Astrocyte (in vitro differentiated cells and primary cell): ENCODE measurements around the gene CD22. TPM values are rescaled to one million over a fixed set of nuclear protein-coding genes. Genes with fewer than 3 reads are reported as not detected.

Experiments
- DNase-seq: peaks from one replicate; pipeline ENCODE4 v3.0.0-alpha.2; 2010; ENCODE audit warnings: low read depth
- FAIRE-seq: peaks from 2 replicates; lab custom pipeline; 2011; peaks lifted over from hg19 to GRCh38; lab: Jason Lieb, UNC
- H2AFZ ChIP-seq: 2 replicates; pipeline ENCODE4 v1.6.0; 2012; ENCODE audit warnings: low read depth, low read length, inconsistent platforms
- H3K27ac ChIP-seq: 2 replicates; pipeline ENCODE4 v1.5.1; 2011; ENCODE audit warnings: low read depth, low read length, inconsistent platforms
- H3K27me3 ChIP-seq: 2 replicates; pipeline ENCODE4 v1.6.0; 2011; ENCODE audit warnings: low read length, inconsistent platforms; ENCODE audit not compliant: insufficient read depth
- H3K36me3 ChIP-seq: 2 replicates; pipeline ENCODE4 v1.5.1; 2011; ENCODE audit warnings: low read length, inconsistent platforms; ENCODE audit not compliant: insufficient read depth
- H3K4me1 ChIP-seq: 2 replicates; pipeline ENCODE4 v1.5.1; 2011; ENCODE audit warnings: low read length, inconsistent platforms; ENCODE audit not compliant: insufficient read depth
- H3K4me2 ChIP-seq: 2 replicates; pipeline ENCODE4 v1.6.0; 2012; ENCODE audit warnings: low read length, inconsistent platforms
- H3K4me3 ChIP-seq: 2 replicates; pipeline ENCODE4 v1.5.1; 2011; ENCODE audit warnings: low read depth, mild to moderate bottlenecking, low read length, inconsistent platforms; ENCODE audit not compliant: insufficient read depth
- H3K79me2 ChIP-seq: 2 replicates; pipeline ENCODE4 v1.6.0; 2012; ENCODE audit warnings: mild to moderate bottlenecking, low read length, inconsistent platforms; ENCODE audit not compliant: insufficient read depth
- H3K9ac ChIP-seq: 2 replicates; pipeline ENCODE4 v1.6.0; 2012; ENCODE audit warnings: mild to moderate bottlenecking, low read length, inconsistent platforms
- H3K9me3 ChIP-seq: 2 replicates; pipeline ENCODE4 v1.5.1; 2012; ENCODE audit warnings: low read depth, mild to moderate bottlenecking, low read length, inconsistent platforms; ENCODE audit not compliant: insufficient read depth
- H4K20me1 ChIP-seq: 2 replicates; pipeline ENCODE4 v1.6.0; 2012; ENCODE audit warnings: low read length, inconsistent platforms; ENCODE audit not compliant: insufficient read depth
- H3K27ac Mint-ChIP-seq: one replicate; pipeline ENCODE4 v1.8.0; 2021; ENCODE audit warnings: mild to moderate bottlenecking, mixed read lengths; ENCODE audit not compliant: unreplicated experiment
- H3K27me3 Mint-ChIP-seq: one replicate; pipeline ENCODE4 v1.8.0; 2021; ENCODE audit warnings: low read depth, mixed read lengths; ENCODE audit not compliant: unreplicated experiment
- H3K36me3 Mint-ChIP-seq: one replicate; pipeline ENCODE4 v1.8.0; 2021; ENCODE audit warnings: low read depth, mixed read lengths; ENCODE audit not compliant: unreplicated experiment
- H3K4me1 Mint-ChIP-seq: one replicate; pipeline ENCODE4 v1.8.0; 2021; ENCODE audit warnings: low read depth, mixed read lengths; ENCODE audit not compliant: unreplicated experiment
- H3K4me3 Mint-ChIP-seq: one replicate; pipeline ENCODE4 v1.8.0; 2021; ENCODE audit warnings: mild to moderate bottlenecking, moderate library complexity, mixed read lengths; ENCODE audit not compliant: unreplicated experiment
- H3K9me3 Mint-ChIP-seq: one replicate; pipeline ENCODE4 v1.8.0; 2021; ENCODE audit warnings: mild to moderate bottlenecking, mixed read lengths; ENCODE audit not compliant: unreplicated experiment
- EZH2 ChIP-seq: IDR thresholded peaks from 2 replicates; pipeline ENCODE4 v1.6.1; 2012; ENCODE audit warnings: mild to moderate bottlenecking, low read length, inconsistent platforms; ENCODE audit not compliant: insufficient read depth
- total RNA-seq: library from RNA; stranded (reverse); gene quantifications from 2 replicates; pipeline ENCODE4 v1.2.1, GENCODE V29; 2021
- TF ChIP-seq, protein P1 (sequence below): IDR thresholded peaks from 2 replicates; pipeline ENCODE4 v1.5.1; 2011; ENCODE audit warnings: low read depth, mild to moderate bottlenecking, inconsistent platforms, low read length, moderate library complexity; ENCODE audit not compliant: insufficient read depth

CD22 gene
- total RNA-seq, 1 donor from 2014 or later = not detected

DNA sequence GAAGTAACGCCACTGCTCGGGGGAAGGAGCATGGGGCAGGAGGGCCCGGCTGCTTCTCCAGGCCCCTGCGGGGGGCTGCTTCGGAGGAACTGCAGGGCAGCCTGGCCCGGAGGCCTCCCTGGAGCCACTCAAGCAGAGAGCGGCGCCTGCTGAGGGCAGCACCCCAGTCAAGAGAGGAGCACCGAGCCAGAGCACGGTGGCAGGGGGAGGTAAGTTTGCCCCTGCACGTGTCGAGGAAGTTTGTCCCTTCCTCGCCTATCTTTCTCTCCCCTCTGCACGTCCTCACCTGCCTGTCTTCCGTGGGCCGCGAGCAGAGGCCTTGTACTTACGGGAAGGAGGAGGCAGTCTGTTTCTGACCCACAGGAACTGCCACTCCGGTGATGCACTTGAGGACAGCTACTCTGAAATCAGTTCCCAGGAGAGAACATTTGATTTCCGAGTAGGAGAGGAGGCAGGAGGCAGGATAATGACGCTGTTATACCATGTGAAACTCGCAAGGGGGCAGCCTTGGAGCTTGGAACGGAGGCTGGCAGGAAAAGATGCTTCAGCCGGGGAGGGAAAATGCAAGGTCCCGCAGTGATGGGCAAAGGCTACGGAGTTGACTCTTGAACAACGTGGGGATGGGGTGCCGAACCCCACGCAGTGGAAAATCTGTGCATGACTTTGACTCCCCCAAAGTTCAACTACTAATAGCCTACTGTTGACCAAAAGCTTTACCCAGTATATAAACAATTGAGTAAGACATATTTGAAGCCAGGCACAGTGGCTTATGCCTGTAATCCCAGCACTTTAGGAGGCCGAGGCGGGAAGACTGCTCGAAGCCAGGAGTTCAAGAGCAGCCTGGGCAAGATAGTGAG lies 23.7 kb downstream of the CD22 start:
- peak; percentile 41 for FAIRE-seq
- H3K27ac ChIP-seq = no peak overlapping the region
- peaks cover 3% of the 10 kb centered on the region for H3K27me3 ChIP-seq
- Mint-ChIP-seq H3K36me3 (no peaks in the 10 kb centered on the region), H3K4me3 (no peak overlapping the region), H3K9me3 (no peaks in the 10 kb centered on the region), H3K27me3 (peaks cover 32% of the 10 kb centered on the region), H3K4me1 (no peaks in the 10 kb centered on the region), H3K27ac (no peak overlapping the region)
- no peak overlapping the region for H3K9ac ChIP-seq
- no peaks in the 10 kb centered on the region for H3K36me3 ChIP-seq
- DNase-seq = peak; percentile 32
- H3K4me2 ChIP-seq = no peak overlapping the region
- TF ChIP-seq, protein P1, sequence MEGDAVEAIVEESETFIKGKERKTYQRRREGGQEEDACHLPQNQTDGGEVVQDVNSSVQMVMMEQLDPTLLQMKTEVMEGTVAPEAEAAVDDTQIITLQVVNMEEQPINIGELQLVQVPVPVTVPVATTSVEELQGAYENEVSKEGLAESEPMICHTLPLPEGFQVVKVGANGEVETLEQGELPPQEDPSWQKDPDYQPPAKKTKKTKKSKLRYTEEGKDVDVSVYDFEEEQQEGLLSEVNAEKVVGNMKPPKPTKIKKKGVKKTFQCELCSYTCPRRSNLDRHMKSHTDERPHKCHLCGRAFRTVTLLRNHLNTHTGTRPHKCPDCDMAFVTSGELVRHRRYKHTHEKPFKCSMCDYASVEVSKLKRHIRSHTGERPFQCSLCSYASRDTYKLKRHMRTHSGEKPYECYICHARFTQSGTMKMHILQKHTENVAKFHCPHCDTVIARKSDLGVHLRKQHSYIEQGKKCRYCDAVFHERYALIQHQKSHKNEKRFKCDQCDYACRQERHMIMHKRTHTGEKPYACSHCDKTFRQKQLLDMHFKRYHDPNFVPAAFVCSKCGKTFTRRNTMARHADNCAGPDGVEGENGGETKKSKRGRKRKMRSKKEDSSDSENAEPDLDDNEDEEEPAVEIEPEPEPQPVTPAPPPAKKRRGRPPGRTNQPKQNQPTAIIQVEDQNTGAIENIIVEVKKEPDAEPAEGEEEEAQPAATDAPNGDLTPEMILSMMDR = peak; percentile 68
- no peak for TF ChIP-seq EZH2
- no peaks in the 10 kb centered on the region for H3K9me3 ChIP-seq
- no peaks in the 10 kb centered on the region for H3K4me1 ChIP-seq
- H4K20me1 ChIP-seq = no peaks in the 10 kb centered on the region
- H2AFZ ChIP-seq = peak overlapping the region; percentile 56
- H3K4me3 ChIP-seq = no peak overlapping the region
- H3K79me2 ChIP-seq = no peaks in the 10 kb centered on the region

DNA sequence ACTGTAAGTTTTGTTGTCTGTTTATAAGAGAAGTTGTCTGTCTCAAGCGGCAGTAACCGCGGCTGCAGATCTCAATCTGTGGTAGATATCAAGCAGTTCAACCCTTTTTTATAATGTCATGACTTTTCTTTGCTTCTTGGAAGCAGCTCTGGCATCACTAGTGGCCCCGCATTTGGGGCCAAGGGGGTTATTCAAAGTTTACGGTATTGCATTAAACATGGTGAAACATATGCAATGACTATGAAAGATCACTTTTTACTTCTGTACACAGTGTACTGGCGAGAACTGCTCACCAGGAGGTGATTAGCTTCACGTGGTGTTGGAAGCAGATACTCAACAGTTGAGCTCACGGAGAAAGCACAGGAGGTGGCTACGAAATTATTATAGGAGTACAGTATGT lies 24.6 kb downstream of the CD22 start:
- H3K4me1 ChIP-seq = no peaks in the 10 kb centered on the region
- Mint-ChIP-seq H3K4me1 (no peaks in the 10 kb centered on the region), H3K27me3 (peaks cover 34% of the 10 kb centered on the region), H3K27ac (no peak overlapping the region), H3K9me3 (no peaks in the 10 kb centered on the region), H3K36me3 (no peaks in the 10 kb centered on the region), H3K4me3 (no peak overlapping the region)
- DNase-seq (no peak), FAIRE-seq (no peak)
- no peak overlapping the region for H3K27ac ChIP-seq
- no peaks in the 10 kb centered on the region for H4K20me1 ChIP-seq
- H3K4me2 ChIP-seq = no peak overlapping the region
- peaks cover 3% of the 10 kb centered on the region for H3K27me3 ChIP-seq
- no peak overlapping the region for H3K4me3 ChIP-seq
- H3K36me3 ChIP-seq = no peaks in the 10 kb centered on the region
- H3K79me2 ChIP-seq = no peaks in the 10 kb centered on the region
- H3K9me3 ChIP-seq = no peaks in the 10 kb centered on the region
- H3K9ac ChIP-seq = no peak overlapping the region
- no peak overlapping the region for H2AFZ ChIP-seq
- TF ChIP-seq EZH2 = no peak

DNA sequence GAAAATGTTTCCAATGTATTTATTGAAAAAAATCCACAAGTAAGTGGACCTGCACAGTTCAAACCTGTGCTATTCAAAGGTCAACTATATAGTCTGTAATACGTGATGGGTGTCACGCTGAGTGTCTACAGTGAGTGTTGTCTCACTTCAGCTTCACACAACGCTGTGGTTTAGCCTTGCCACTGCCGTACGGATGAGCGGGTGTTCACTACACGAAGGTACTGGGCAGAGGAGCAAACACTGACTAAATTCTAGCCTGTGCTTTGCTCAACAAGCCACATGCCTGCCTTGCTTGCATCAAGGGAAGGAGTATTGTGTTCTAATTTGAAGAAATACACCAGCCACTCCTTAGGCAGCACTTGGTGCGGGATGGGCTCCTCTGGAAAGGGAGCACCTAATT lies 25.9 kb downstream of the CD22 start:
- no peaks in the 10 kb centered on the region for H3K79me2 ChIP-seq
- no peaks in the 10 kb centered on the region for H3K4me1 ChIP-seq
- H3K36me3 Mint-ChIP-seq = no peaks in the 10 kb centered on the region
- no peak for TF ChIP-seq EZH2
- TF ChIP-seq, protein P1 = no peak
- H4K20me1 ChIP-seq = no peaks in the 10 kb centered on the region
- H3K4me2 ChIP-seq = no peak overlapping the region
- no peaks in the 10 kb centered on the region for H3K4me1 Mint-ChIP-seq
- no peak overlapping the region for H3K9ac ChIP-seq
- DNase-seq (no peak), FAIRE-seq (no peak)
- no peak overlapping the region for H3K4me3 Mint-ChIP-seq
- H3K27ac Mint-ChIP-seq = no peak overlapping the region
- no peak overlapping the region for H2AFZ ChIP-seq
- no peaks in the 10 kb centered on the region for H3K9me3 Mint-ChIP-seq
- no peaks in the 10 kb centered on the region for H3K9me3 ChIP-seq
- no peak overlapping the region for H3K27ac ChIP-seq
- no peaks in the 10 kb centered on the region for H3K27me3 ChIP-seq
- no peak overlapping the region for H3K4me3 ChIP-seq
- H3K27me3 Mint-ChIP-seq = peaks cover 23% of the 10 kb centered on the region
- no peaks in the 10 kb centered on the region for H3K36me3 ChIP-seq
